Caco-2 (cell line): Measurements from ENCODE around the gene MEF2D. TPM values are rescaled to one million over a fixed set of nuclear protein-coding genes. Genes with fewer than 3 reads are reported as not detected.
A peak's percentile ranks its signal among the peaks of the same experiment; 100 is the strongest.

ENCODE experiments used
- BruUV-seq: library from RNA; stranded (reverse); fragments of 400-500 nt; replicated peaks from 2 replicates; lab custom pipeline; 2021; lab: Mats Ljungman, UMichigan
- CTCF ChIA-PET: fragments of 300-600 bp; sonication (Branson Sonifier 250); formaldehyde crosslinking; loops from one replicate; lab custom pipeline; 2022; ENCODE audit warnings: antibody characterized with exemption; lab: Charles Lee
- POLR2A ChIA-PET: fragments of 300-600 bp; sonication (Branson Sonifier 250); formaldehyde crosslinking; loops from one replicate; lab custom pipeline; 2022; ENCODE audit warnings: antibody characterized with exemption; lab: Charles Lee
- DNase-seq, 2 experiments: peaks; one replicate each; pipeline versions ENCODE4 v3.0.0 to v3.0.0-alpha.2; 2020 to 2022
- H3K27me3 ChIP-seq: replicated peaks from 2 replicates; pipeline ENCODE4 v1.6.0; 2011; ENCODE audit warnings: low read length; ENCODE audit not compliant: control insufficient read depth, insufficient read depth
- H3K36me3 ChIP-seq: 2 replicates; pipeline ENCODE4 v1.5.1; 2011; ENCODE audit warnings: low read length; ENCODE audit not compliant: control insufficient read depth, insufficient read depth
- H3K4me1 ChIP-seq: fragments of 250-450 bp; sonication (Bioruptor Pico); 2 replicates; pipeline ENCODE4 v1.5.1; 2020; ENCODE audit warnings: mild to moderate bottlenecking
- H3K4me3 ChIP-seq: 2 replicates; pipeline ENCODE4 v1.5.1; 2011; ENCODE audit warnings: low read depth, mild to moderate bottlenecking, control low read depth, low read length
- H3K9me3 ChIP-seq: fragments of 250-450 bp; sonication (Bioruptor Pico); 2 replicates; pipeline ENCODE4 v1.5.1; 2020; ENCODE audit warnings: mild to moderate bottlenecking, moderate library complexity
- H3K27ac Mint-ChIP-seq: one replicate; pipeline ENCODE4 v1.8.0; 2022; ENCODE audit warnings: mixed read lengths; ENCODE audit not compliant: unreplicated experiment
- H3K27me3 Mint-ChIP-seq: one replicate; pipeline ENCODE4 v1.8.0; 2022; ENCODE audit warnings: mixed read lengths; ENCODE audit not compliant: insufficient read depth, unreplicated experiment
- H3K36me3 Mint-ChIP-seq: one replicate; pipeline ENCODE4 v1.8.0; 2022; ENCODE audit warnings: mild to moderate bottlenecking, mixed read lengths; ENCODE audit not compliant: insufficient read depth, unreplicated experiment
- H3K4me1 Mint-ChIP-seq: one replicate; pipeline ENCODE4 v1.8.0; 2022; ENCODE audit warnings: low read depth, mixed read lengths; ENCODE audit not compliant: unreplicated experiment
- H3K4me3 Mint-ChIP-seq: one replicate; pipeline ENCODE4 v1.8.0; 2022; ENCODE audit warnings: mild to moderate bottlenecking, moderate library complexity, mixed read lengths; ENCODE audit not compliant: unreplicated experiment
- H3K9me3 Mint-ChIP-seq: one replicate; pipeline ENCODE4 v1.8.0; 2022; ENCODE audit warnings: mixed read lengths; ENCODE audit not compliant: unreplicated experiment
- intact Hi-C: fragments of 100-400 bp; cut with micrococcal nuclease; formaldehyde crosslinking; loops from one replicate; pipeline ENCODE4 v1.10.0; 2022; ENCODE audit not compliant: unreplicated experiment
- total RNA-seq: library from RNA; stranded (reverse); gene quantifications from 2 replicates; pipeline ENCODE4 v1.2.3, GENCODE V29; 2022
- TF ChIP-seq, protein P1 (sequence below), 2 experiments: fragments of 200-600 bp in 1 of 2; IDR thresholded peaks; 1 replicate in 1 of 2; 2 replicates in 1 of 2; pipeline versions ENCODE4 v1.5.1 to v1.8.0; 2011 to 2022; ENCODE audit warnings: antibody characterized with exemption in 1 of 2, control low read depth in 1 of 2, inconsistent platforms in 1 of 2, low read depth in 1 of 2, low read length in 1 of 2, mild to moderate bottlenecking in 1 of 2, moderate library complexity in 1 of 2; ENCODE audit not compliant: insufficient read depth in 1 of 2, severe bottlenecking in 1 of 2, unreplicated experiment in 1 of 2

MEF2D gene
- total RNA-seq, 1 experiment from 2014 or later = 18.6 TPM

DNA sequence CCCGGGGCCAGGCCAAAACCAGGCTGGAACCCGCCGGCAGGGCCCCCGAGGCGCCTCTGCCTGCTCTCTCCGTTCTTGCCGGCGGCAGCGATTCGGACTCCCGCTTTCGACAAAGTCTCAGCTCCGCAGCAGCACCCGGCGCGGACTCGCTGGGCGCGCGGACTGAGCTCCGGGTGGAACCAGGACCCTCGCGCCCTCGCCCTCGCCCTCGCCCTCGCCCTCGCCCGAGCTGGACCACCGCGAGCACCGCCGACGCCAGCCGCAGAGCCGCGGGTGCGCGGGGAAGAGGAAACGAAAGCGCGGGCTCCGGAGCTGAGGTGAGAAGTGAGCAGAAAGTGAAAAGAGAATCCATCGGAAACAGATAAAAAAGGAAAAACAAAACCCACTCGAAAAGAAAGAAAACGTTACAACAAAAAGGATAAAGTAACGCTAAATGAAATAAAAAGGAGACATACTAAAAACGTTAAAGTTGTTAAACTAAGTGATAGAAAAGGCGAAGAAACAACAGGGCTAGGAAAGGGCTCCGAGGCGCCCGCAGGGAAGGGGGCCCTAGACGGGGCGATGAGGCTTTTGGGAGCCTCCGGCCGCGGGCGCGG, 64.9 kb downstream of the MEF2D start:
- no peak overlapping the region for H3K27ac Mint-ChIP-seq
- peak overlapping the region; percentile 3; the same call in 1 of the 2 replicates for H3K4me3 ChIP-seq
- H3K9me3 Mint-ChIP-seq = no peaks in the 10 kb centered on the region
- POLR2A ChIA-PET = no interaction called here
- intact Hi-C loops = no loop called here
- H3K27me3 ChIP-seq = peaks cover 3% of the 10 kb centered on the region; the same call in 1 of the 2 replicates
- no peaks in the 10 kb centered on the region for H3K36me3 ChIP-seq
- peaks cover 48% of the 10 kb centered on the region for H3K27me3 Mint-ChIP-seq
- H3K9me3 ChIP-seq = no peaks in the 10 kb centered on the region
- H3K4me3 Mint-ChIP-seq = peak overlapping the region; percentile 69
- no peaks in the 10 kb centered on the region for H3K36me3 Mint-ChIP-seq
- peaks cover 12% of the 10 kb centered on the region for H3K4me1 Mint-ChIP-seq
- BruUV-seq = no TSS peak
- H3K4me1 ChIP-seq = peaks cover 4% of the 10 kb centered on the region; the same call in 1 of the 2 replicates
- CTCF ChIA-PET = interaction anchor here (0.6 to 1.4 kb wide), 2 partner anchors 50 to 153 kb away, joined by 4 to 8 read pairs; no protein-coding TSS in a partner anchor
- DNase-seq = no peak
- TF ChIP-seq, protein P1, sequence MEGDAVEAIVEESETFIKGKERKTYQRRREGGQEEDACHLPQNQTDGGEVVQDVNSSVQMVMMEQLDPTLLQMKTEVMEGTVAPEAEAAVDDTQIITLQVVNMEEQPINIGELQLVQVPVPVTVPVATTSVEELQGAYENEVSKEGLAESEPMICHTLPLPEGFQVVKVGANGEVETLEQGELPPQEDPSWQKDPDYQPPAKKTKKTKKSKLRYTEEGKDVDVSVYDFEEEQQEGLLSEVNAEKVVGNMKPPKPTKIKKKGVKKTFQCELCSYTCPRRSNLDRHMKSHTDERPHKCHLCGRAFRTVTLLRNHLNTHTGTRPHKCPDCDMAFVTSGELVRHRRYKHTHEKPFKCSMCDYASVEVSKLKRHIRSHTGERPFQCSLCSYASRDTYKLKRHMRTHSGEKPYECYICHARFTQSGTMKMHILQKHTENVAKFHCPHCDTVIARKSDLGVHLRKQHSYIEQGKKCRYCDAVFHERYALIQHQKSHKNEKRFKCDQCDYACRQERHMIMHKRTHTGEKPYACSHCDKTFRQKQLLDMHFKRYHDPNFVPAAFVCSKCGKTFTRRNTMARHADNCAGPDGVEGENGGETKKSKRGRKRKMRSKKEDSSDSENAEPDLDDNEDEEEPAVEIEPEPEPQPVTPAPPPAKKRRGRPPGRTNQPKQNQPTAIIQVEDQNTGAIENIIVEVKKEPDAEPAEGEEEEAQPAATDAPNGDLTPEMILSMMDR (IDR thresholded peaks at IDR 0.05; ENCODE audit: insufficient read depth in 1 of 2, low read depth in 1 of 2, low read length in 1 of 2, severe bottlenecking in 1 of 2, unreplicated experiment in 1 of 2) = no peak

DNA sequence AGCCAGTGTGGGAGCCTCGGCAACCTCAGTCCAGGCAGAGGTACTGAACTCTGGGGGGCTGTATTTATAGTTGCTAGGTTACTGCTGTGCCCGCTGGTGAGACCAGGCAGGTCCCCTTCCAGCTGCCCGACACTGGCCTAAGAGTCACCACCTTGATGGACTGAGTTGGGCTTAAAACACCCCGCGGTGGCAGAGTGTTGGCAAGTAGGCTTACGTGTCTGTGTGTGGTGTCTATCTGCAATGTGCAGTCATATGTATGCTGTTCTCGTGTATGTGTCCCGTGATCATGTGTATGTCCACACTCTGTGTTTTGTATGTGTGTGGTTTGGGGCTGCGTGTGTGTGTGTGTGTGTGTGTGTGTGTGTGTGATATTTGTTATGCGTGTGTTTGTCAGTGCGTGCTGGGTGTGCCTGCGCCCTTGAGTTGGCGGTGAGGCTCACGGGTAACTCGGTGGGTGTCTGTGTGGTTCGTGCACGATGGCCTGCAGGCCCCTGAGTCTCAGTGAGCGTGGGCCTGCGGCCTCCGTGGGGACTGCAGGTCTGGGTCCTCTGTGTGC, 65.5 kb downstream of the MEF2D start:
- H3K36me3 ChIP-seq = no peaks in the 10 kb centered on the region
- peaks cover 3% of the 10 kb centered on the region; the same call in 1 of the 2 replicates for H3K27me3 ChIP-seq
- no peaks in the 10 kb centered on the region for H3K9me3 Mint-ChIP-seq
- no peak overlapping the region for H3K4me3 ChIP-seq
- no TSS peak for BruUV-seq
- ChIA-PET CTCF (interaction anchor here (0.6 to 1.4 kb wide), 2 partner anchors 50 to 152 kb away, joined by 4 to 8 read pairs; no protein-coding TSS in a partner anchor), POLR2A (no interaction called here)
- peak overlapping the region; percentile 69 for H3K4me3 Mint-ChIP-seq
- H3K4me1 Mint-ChIP-seq = peaks cover 12% of the 10 kb centered on the region
- peaks cover 4% of the 10 kb centered on the region; the same call in 1 of the 2 replicates for H3K4me1 ChIP-seq
- no peak overlapping the region for H3K27ac Mint-ChIP-seq
- H3K27me3 Mint-ChIP-seq = peaks cover 46% of the 10 kb centered on the region
- no peaks in the 10 kb centered on the region for H3K36me3 Mint-ChIP-seq
- no peak for DNase-seq
- H3K9me3 ChIP-seq = no peaks in the 10 kb centered on the region
- TF ChIP-seq, protein P1 (IDR thresholded peaks at IDR 0.05; ENCODE audit: insufficient read depth in 1 of 2, low read depth in 1 of 2, low read length in 1 of 2, severe bottlenecking in 1 of 2, unreplicated experiment in 1 of 2) = no peak
- intact Hi-C loops = no loop called here

DNA sequence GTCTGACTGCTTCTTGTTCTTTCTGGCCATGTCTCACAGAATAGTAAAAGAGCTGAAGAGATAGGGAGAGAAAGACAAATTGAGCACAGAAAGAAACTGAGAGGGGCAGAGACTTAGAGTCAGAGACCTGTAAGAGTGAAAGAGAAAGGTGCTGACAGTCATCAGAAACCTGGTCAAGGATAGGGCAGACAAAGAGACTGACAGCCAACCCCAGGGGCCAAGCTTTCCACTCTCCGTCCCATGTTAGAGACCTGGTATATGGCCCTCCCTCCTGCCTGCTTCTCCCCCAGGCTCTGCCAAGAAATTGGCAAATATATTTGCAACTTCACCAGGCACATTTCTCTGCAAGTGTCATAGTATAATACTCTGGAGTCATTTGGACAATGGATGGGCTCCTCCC, 67.0 kb downstream of the MEF2D start:
- POLR2A ChIA-PET = no interaction called here
- CTCF ChIA-PET = interaction anchor here (4.2 kb wide), 1 partner anchor 48 kb away, joined by 17 read pairs; no protein-coding TSS in a partner anchor
- Histone ChIP-seq H3K36me3 (no peaks in the 10 kb centered on the region), H3K9me3 (no peaks in the 10 kb centered on the region), H3K27me3 (peaks cover 3% of the 10 kb centered on the region; the same call in 1 of the 2 replicates), H3K4me1 (peaks cover 4% of the 10 kb centered on the region; the same call in 1 of the 2 replicates), H3K4me3 (no peak overlapping the region)
- H3K36me3 Mint-ChIP-seq = no peaks in the 10 kb centered on the region
- no peak overlapping the region for H3K4me3 Mint-ChIP-seq
- no TSS peak for BruUV-seq
- TF ChIP-seq, protein P1 (IDR thresholded peaks at IDR 0.05; ENCODE audit: insufficient read depth in 1 of 2, low read depth in 1 of 2, low read length in 1 of 2, severe bottlenecking in 1 of 2, unreplicated experiment in 1 of 2) = no peak
- no peak overlapping the region for H3K27ac Mint-ChIP-seq
- DNase-seq = no peak
- H3K9me3 Mint-ChIP-seq = no peaks in the 10 kb centered on the region
- H3K27me3 Mint-ChIP-seq = peaks cover 49% of the 10 kb centered on the region
- intact Hi-C loops = no loop called here
- H3K4me1 Mint-ChIP-seq = peaks cover 12% of the 10 kb centered on the region
